AG04450 (cell line): ENCODE measurements around the gene NINJ2. TPM values are rescaled to one million over a fixed set of nuclear protein-coding genes. Genes with fewer than 3 reads are reported as not detected.

ENCODE experiments used
- CTCF ChIA-PET: fragments of 300-600, 350-600 bp; formaldehyde crosslinking; extraction: SDS; loops from one replicate; lab custom pipeline; 2022; ENCODE audit warnings: antibody characterized with exemption, inconsistent platforms; lab: Charles Lee
- POLR2A ChIA-PET: fragments of 350-600 bp; formaldehyde crosslinking; extraction: SDS; loops from one replicate; lab custom pipeline; 2021; ENCODE audit warnings: antibody characterized with exemption, inconsistent platforms; lab: Yijun Ruan, JAX
- DNase-seq: peaks from one replicate; pipeline ENCODE4 v3.0.0-alpha.2; 2011; ENCODE audit warnings: low read depth, low spot score
- H3K27ac ChIP-seq: one replicate; pipeline ENCODE4 v1.5.1; 2012; ENCODE audit warnings: low read depth, low read length, control low read depth
- H3K27me3 ChIP-seq: one replicate; pipeline ENCODE4 v1.6.0; 2012; ENCODE audit warnings: low read length; ENCODE audit not compliant: control insufficient read depth, insufficient read depth
- H3K4me3 ChIP-seq: 2 replicates; pipeline ENCODE4 v1.5.1; 2011; ENCODE audit warnings: mild to moderate bottlenecking, low read depth, low read length, control low read depth
- H3K9me3 ChIP-seq: 2 replicates; pipeline ENCODE4 v1.5.1; 2012; ENCODE audit warnings: low read length; ENCODE audit not compliant: control insufficient read depth, insufficient read depth
- polyA plus RNA-seq: library from polyadenylated mRNA; depleted of rRNA; stranded (reverse); fragments of >200 nt; gene quantifications from 2 replicates; pipeline ENCODE4 v1.2.3, GENCODE V29; 2011; rRNA removed
- small RNA-seq: library from RNA; depleted of rRNA; stranded (forward); fragments of <200 nt; gene quantifications from one replicate; pipeline ENCODE3, GENCODE V24; 2012; ENCODE audit warnings: low read depth; ENCODE audit not compliant: insufficient read length
- TF ChIP-seq, protein P1 (sequence below): IDR thresholded peaks from 2 replicates; pipeline ENCODE4 v1.5.1; 2011; ENCODE audit warnings: low read depth, low read length, control low read depth, inconsistent platforms

Gene NINJ2
- polyA plus RNA-seq, 1 experiment: not detected

DNA sequence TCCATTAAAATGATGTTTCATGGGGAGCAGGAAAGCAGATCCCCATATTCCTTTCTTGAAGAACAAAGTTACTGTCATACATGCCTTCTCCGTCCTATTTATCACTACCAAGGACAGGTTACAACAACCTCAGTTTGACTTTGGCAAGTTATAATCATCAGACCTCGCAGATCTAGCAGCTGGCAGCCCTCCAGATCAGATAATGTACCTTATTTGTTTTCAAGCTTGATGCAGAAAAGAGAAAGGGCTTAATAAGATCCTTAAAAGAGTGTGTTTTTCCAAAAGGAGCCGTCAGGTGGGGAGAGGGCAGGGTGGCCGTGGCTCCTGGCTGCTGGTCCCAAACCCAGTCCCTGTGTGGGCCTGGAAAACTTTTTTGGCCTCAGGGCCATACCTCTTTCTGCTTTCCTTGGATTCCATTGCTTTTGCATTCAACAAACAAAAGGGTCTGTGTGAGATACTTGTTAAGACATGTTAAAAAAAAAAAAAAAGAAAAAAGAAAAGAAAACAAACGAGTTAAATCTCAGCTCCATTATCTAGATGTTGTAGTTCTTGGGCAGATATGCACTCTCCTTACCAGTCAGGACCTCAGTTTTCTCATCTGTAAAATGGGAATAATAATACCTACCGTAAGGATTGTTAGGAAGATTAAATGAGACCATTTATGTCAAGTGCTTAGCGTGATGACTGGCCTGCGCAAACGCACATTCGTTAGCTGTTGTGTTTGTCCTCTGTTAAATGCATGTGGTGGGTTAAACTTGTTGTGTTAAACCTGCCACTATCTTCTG, 138.9 kb downstream of the NINJ2 start:
- ChIA-PET CTCF (no interaction called here), POLR2A (no interaction called here)
- Histone ChIP-seq H3K4me3 (no peak overlapping the region), H3K27ac (no peak overlapping the region), H3K27me3 (peaks cover 38% of the 10 kb centered on the region), H3K9me3 (no peaks in the 10 kb centered on the region)
- TF ChIP-seq, protein P1, sequence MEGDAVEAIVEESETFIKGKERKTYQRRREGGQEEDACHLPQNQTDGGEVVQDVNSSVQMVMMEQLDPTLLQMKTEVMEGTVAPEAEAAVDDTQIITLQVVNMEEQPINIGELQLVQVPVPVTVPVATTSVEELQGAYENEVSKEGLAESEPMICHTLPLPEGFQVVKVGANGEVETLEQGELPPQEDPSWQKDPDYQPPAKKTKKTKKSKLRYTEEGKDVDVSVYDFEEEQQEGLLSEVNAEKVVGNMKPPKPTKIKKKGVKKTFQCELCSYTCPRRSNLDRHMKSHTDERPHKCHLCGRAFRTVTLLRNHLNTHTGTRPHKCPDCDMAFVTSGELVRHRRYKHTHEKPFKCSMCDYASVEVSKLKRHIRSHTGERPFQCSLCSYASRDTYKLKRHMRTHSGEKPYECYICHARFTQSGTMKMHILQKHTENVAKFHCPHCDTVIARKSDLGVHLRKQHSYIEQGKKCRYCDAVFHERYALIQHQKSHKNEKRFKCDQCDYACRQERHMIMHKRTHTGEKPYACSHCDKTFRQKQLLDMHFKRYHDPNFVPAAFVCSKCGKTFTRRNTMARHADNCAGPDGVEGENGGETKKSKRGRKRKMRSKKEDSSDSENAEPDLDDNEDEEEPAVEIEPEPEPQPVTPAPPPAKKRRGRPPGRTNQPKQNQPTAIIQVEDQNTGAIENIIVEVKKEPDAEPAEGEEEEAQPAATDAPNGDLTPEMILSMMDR: no peak
- no peak for DNase-seq

DNA sequence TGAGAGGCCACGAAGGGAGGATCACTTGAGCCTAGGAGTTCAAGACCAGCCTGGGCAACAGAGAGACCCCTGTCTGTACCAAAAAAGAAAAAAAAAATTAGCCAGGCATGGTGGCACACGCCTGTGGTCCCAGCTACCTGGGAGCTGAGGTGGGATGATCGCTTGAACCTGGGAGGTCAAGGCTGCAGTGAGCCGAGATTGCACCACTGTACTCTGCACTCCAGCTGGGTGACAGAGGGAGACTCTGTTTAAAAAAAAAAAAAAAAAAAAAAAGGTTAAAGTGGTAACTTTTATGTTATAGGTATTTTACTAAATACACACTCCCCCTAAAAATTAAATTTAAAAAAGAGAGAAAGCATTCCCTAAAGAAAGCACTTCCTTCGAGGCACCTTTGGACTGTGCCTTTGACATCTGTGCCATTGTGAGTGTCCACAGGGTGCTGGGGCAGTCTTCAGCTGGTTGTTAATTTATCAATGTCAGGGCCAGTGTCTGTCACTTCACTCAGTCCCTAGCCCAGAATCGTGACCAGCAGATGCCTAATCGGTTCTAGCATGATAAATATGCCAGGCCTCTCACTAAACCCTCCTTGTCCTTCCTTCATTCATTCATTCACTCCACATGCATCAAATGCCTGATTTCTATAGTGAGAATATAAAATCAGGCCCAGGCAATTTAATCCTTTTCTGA, 140.4 kb downstream of the NINJ2 start:
- no peak for DNase-seq
- H3K4me3 ChIP-seq: no peak overlapping the region
- peaks cover 40% of the 10 kb centered on the region for H3K27me3 ChIP-seq
- TF ChIP-seq, protein P1: no peak
- POLR2A ChIA-PET: no interaction called here
- no peak overlapping the region for H3K27ac ChIP-seq
- CTCF ChIA-PET: no interaction called here
- no peaks in the 10 kb centered on the region for H3K9me3 ChIP-seq

DNA sequence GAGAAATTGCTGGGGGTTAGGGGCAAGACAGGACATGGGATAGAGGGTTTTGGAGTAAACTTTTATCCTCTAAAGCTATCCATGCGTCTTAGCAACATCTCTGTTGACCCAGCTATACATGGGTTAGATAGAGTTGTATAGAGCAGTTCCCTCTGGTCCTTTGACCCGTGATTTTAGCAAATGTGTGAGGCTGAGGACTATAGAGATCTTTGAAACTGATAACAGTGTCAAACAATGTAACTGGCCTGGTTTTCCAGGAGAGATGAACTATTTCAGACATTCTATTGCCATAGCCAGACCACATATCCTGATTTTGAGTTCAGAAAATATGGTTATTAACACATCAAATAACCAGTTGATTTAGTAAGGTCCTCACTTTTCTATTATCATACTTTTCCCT, 143.1 kb downstream of the NINJ2 start:
- H3K9me3 ChIP-seq: no peaks in the 10 kb centered on the region
- no peak overlapping the region for H3K27ac ChIP-seq
- CTCF ChIA-PET: interaction anchor here (1.9 kb wide), 1 partner anchor 77 kb away, joined by 9 read pairs; no protein-coding TSS in a partner anchor
- peaks cover 40% of the 10 kb centered on the region for H3K27me3 ChIP-seq
- DNase-seq: no peak
- TF ChIP-seq, protein P1: no peak
- H3K4me3 ChIP-seq: no peak overlapping the region
- POLR2A ChIA-PET: no interaction called here

DNA sequence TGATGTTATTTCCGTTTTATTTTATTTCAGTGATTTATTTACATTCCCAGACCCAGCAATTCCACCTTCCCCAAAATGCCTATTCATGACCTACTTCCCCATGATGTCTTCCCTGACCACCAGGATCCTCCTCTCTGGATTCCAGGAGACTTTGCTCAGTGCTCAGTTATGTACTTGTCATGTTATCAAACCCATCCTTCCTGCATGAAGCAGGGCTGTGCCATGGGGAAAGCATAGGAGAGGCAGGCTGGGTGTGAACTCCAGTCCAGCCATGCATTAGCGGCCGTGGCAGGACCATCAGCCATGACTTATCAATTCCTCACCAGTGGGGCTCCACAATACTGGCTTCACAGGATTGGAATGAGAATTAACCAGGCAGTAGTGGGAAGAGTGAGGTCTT, 145.7 kb downstream of the NINJ2 start:
- Histone ChIP-seq H3K9me3 (no peaks in the 10 kb centered on the region; the same call in 1 of the 2 replicates), H3K27me3 (peaks cover 39% of the 10 kb centered on the region), H3K4me3 (no peak overlapping the region), H3K27ac (no peak overlapping the region)
- CTCF ChIA-PET: no interaction called here
- TF ChIP-seq, protein P1: no peak
- POLR2A ChIA-PET: no interaction called here
- no peak for DNase-seq

Small RNAs within 50 kb of the gene (small RNA-seq; reads per million reads assigned to genes)
- gene RNU7-103P: not detected

Other genes starting within 250 kb of the NINJ2 start
- not detected in 2 replicates for gene B4GALNT3, start 203.5 kb downstream of the NINJ2 start, polyA plus RNA-seq
- 38.0 and 52.4 TPM in 2 replicates for gene WNK1, start 89.1 kb upstream of the NINJ2 start, polyA plus RNA-seq